ENCODE measurements around the gene PMFBP1.
A peak's percentile ranks its signal among the peaks of the same experiment; 100 is the strongest.

The PMFBP1 gene, protein sequence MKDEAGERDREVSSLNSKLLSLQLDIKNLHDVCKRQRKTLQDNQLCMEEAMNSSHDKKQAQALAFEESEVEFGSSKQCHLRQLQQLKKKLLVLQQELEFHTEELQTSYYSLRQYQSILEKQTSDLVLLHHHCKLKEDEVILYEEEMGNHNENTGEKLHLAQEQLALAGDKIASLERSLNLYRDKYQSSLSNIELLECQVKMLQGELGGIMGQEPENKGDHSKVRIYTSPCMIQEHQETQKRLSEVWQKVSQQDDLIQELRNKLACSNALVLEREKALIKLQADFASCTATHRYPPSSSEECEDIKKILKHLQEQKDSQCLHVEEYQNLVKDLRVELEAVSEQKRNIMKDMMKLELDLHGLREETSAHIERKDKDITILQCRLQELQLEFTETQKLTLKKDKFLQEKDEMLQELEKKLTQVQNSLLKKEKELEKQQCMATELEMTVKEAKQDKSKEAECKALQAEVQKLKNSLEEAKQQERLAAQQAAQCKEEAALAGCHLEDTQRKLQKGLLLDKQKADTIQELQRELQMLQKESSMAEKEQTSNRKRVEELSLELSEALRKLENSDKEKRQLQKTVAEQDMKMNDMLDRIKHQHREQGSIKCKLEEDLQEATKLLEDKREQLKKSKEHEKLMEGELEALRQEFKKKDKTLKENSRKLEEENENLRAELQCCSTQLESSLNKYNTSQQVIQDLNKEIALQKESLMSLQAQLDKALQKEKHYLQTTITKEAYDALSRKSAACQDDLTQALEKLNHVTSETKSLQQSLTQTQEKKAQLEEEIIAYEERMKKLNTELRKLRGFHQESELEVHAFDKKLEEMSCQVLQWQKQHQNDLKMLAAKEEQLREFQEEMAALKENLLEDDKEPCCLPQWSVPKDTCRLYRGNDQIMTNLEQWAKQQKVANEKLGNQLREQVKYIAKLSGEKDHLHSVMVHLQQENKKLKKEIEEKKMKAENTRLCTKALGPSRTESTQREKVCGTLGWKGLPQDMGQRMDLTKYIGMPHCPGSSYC

GRCh38 chr16:72172105-72173034, at the start of gene PMFBP1:
Gene PMFBP1 (minus strand): TSS chr16:72172155. CDS start chr16:72171208, 947 bp downstream.
- peak; percentile 29 for DNase-seq (ENCODE audit: low spot score)

GRCh38 chr16:72221630-72222024, 49.7 kb upstream of the PMFBP1 start:
- DNase-seq (ENCODE audit: low spot score), result no peak

DNA sequence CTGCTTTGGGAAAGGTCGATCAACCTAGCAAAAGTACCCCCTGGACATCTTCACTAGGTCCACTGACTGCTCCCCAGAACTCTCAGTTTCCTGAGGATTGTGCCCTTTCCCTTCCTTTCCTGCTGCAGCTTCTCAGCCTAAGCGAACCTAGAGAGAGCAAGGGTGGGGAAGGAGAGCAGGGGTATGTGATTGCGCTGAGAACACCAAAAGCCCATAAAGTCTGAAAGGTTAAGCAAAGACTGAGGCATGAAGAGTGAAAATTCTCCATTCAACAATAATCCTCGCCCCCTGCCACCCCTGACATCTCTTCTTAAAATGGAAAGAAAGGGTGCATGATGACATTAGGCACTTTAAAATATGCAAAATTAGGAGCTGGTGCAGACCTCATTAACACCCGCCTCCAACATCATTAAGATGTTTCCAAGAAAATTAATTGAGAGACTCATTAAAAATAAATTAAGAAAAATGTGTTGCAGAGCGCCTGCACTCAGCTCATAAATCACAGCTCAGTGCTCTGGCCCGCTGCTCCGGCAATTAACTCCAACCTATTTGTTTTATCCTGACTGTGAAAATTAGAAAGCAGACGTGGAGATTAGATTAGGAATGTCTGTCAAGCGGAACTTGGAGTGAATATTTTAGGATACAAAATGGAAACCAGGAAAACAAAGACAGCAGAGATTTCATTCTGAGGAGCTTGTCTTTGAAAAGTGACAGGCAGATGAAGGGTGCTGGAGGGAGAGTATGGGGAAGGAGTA, 49.1 kb upstream of the PMFBP1 start:
- no peak for DNase-seq (ENCODE audit: low spot score)

DNA sequence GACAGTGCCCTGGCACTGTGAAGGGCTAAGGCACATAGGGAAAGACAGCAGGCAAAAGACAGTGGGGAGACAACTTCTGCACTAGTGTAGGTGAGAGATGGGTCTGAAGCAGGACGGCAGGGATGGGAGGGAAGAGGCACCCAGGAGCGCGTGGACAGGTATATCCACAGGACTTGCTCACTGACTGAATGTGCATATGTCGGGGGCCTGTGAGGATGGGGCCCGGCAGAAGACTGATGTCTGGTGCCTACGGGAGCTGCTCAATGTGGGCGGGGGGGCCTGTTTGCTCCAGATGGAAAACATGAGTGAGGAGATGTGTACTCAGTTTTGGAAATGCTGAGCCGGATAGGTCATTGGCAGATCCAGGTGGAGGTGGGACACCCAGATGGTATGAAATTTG, 47.3 kb upstream of the PMFBP1 start:
- DNase-seq (ENCODE audit: low spot score), result no peak

DNA sequence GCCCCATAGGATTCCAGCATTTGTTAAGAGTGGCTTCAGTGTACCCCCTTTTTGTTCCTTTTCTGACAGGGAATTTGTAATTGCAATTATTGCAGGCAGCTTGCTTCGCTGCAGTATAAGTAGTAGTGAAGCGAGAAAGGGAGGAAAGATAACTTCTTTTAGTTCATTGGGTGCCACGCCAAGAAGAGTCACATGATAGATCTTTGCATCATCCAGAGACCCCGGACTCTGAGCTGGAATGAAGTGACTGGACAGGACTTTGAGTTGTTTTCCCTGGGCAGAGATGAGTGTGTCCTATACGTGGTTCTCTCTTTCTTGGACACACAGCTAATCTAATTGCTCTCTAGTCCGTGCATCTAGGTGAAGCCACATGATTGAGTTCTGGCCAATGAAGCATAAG, 44.8 kb upstream of the PMFBP1 start:
- DNase-seq (ENCODE audit: low spot score), result no peak

DNA sequence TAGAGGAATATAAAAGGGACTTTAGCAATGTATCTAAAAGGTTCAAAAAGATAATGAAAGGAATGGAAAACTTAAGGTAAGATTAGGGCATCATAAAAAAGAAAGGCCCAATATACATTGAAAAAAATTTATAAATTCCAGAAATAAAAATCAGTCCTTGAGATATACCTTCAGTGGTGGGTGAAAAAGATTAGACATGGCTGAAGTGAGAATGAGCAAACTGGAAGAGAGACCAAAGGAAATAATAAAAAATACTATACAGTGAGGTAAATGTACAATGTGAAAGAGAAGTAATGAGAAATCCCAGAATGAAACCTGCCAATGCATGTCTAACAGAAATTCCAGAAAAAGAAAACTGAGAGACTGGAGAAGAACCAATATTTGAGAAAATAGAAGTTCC, 42.9 kb upstream of the PMFBP1 start:
- DNase-seq (ENCODE audit: low spot score), result no peak

- DNase-seq (ENCODE audit: low spot score), result no peak
These were observed 39.2 kb upstream of the PMFBP1 start for GRCh38 chr16:72211110-72211509.

GRCh38 chr16:72210555-72210954, 38.6 kb upstream of the PMFBP1 start:
- DNase-seq (ENCODE audit: low spot score), result no peak

GRCh38 chr16:72210072-72210471, 38.1 kb upstream of the PMFBP1 start:
- DNase-seq (ENCODE audit: low spot score), result no peak

- DNase-seq (ENCODE audit: low spot score), result no peak
These were observed 34.3 kb upstream of the PMFBP1 start for GRCh38 chr16:72206299-72206698.

- DNase-seq (ENCODE audit: low spot score), result no peak
These were observed 31.4 kb upstream of the PMFBP1 start for GRCh38 chr16:72203401-72203800.

GRCh38 chr16:72202014-72202413, 30.1 kb upstream of the PMFBP1 start:
- DNase-seq (ENCODE audit: low spot score), result no peak

DNA sequence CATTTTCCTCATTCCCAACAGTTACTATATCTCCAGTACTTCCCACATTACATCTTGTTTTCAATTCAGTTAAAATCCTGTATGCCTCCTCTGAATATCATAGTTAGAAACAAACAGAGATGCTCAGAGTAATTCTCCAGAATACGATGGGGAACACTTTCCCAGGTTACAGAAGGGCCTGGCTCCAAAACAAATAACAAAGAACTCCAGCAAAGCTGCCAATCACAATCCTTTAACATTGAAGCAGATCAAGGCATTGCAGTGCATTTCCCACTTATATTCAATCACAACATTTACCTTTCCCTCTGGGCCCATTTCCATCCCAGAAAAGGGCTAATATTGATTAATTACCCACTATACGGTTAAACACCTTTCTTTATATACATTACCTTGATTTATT, 29.4 kb upstream of the PMFBP1 start:
- DNase-seq (ENCODE audit: low spot score), result no peak

DNA sequence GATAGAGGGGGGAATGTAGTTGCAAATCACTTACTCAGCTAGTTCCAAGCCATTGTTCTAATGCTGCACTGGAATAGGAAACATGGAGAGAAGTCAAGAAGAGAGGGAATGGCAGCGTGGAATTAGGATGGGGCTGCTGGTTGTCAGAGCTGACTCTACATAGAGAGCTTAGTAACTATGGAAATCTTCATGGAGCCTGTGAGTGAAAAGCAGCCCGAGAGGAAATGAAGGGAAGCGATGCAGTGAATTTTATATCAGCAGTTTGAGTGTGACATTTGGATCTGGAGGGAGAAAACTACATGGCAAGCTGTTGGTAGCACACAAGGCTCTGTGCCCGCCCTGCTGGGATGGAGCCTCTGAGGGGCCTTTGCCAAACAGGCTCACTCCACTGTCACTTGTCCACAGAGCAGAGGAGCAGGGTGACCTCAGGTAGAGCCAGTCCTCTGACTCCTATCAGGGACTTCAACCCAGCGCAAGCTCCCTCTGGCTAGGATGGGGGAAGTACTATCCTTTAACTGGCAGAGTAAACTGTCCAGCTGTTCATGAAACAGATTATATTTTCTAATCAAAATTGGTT, 27.9 kb upstream of the PMFBP1 start:
- no peak for DNase-seq (ENCODE audit: low spot score)

GRCh38 chr16:72198771-72199201, 26.8 kb upstream of the PMFBP1 start:
- DNase-seq (ENCODE audit: low spot score), result no peak

DNA sequence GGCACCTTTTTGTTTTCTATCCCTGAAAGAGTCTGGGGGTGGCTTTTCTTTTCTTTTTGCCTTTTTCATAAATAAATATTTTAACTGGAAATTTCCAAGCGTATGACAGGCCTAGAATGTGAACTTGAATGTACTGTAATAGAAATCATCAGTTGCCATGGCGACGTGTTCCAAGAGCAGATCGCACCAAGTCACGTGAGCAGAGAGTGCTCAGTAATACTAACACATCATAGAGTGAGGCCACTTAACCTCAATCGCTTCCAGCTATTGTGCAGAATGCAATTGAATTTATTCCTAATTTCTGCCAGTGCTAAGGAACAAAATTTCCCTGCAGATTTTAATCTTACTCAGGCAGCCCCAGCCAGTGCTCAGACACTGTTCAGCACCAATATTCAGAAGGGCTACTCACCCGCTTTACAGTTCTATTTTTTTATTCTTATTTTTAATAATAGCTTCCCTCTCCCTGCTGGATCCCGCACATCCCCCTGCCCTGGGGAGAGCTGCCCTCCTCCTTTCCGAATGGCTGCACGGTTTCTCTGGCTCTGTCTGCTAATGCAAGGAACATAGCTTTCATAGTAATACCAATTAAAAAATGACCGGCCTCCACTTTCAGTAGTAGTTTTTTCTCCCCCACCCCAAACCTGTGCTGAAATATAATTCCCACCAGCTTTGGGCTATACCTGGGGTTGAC, 26.2 kb upstream of the PMFBP1 start:
- no peak for DNase-seq (ENCODE audit: low spot score)

DNA sequence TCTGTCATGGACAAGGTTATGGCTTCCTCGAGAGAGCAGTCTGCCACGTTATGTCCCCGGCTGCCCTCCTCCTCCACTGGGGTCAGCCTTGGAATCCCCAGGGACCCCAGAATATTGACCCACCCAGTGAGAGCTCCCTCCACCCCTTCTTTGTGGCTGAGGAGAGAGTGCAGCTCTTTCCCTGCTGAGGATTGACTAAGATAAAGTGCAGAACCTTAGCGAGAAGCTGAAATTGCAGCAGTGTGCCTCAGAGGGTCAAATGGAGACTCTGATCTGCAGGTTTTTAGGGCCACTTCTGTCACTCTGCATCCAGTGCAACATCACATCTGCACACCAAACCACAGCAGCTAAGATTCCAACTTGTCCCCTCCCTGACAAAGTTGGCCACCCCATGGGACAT, 25.6 kb upstream of the PMFBP1 start:
- DNase-seq (ENCODE audit: low spot score), result no peak

DNA sequence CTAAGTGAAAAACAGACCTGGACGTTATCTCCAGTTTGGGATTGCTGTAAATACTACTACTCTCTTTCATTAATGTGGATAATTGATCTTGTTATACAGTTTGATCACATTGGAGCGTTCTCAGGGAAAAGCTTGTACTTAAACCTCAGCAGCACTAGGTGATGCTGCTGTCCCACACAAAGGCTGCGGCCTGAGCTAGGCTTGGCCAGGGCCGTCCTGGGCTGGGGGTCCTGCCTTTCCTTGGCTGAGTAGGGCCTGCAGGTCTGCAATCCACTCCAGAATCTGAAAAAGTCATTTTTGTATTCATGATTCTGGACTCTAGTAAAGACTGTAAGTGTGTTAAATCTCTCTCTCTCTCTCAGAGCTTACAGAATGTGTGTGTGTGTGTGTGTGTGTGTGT, 23.7 kb upstream of the PMFBP1 start:
- DNase-seq (ENCODE audit: low spot score), result no peak

DNA sequence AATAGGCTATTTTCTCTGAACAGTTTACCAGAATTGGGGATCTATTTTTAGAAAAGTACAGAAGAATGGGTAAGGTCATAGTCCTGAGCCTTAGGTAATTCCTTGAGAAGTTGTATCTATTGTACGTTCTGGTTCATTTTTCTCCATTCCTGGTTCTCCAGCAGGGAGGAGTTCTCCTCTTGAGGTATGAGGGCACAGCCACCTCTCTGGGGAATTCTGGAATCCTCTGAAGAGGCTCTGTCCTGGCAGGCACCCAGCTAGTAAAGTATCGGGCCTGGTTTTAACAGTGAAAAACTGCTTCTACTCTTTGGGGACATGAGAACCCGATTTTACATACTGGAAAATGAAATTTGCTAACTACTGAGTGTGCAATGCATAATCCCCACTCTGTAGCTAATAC, 19.6 kb upstream of the PMFBP1 start:
- DNase-seq (ENCODE audit: low spot score), result no peak

DNA sequence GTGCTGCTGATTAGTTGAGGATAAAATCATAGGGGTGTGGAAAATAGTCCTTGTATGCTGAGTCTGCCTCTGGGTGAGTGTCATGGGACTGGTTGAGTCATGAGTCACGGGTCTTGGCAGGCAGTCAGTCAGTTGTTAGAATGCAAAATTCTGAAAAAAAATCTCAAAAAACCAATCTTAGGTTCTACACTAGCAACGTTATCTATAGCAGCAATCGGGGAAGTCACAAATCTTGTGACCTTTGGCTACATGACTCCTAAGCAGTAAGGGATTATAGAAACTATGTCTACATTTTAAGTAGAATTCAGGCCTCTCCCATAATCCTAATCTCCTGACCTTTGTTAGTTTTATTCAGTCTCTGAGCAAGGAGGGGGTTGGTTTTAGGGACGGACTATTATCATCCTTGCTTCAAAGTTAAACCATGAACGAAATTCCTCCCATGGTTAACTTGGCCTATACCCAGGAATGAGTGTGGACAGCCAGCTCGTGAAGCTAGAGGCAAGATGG, 18.0 kb upstream of the PMFBP1 start:
- no peak for DNase-seq (ENCODE audit: low spot score)
